MM.1S (cell line): ENCODE data around the gene DPCD.

Experiments used
- DNase-seq: peaks from one replicate; pipeline ENCODE4 v3.0.0-alpha.2; 2015
- H2AFZ ChIP-seq: fragments of 300-600 bp; sonication (generic); 2 replicates; pipeline ENCODE4 v1.6.0; 2016; ENCODE audit warnings: antibody characterized with exemption, low read length
- H3F3A ChIP-seq: fragments of 300-600 bp; sonication (generic); 2 replicates; pipeline ENCODE4 v1.6.1; 2016; ENCODE audit warnings: mild to moderate bottlenecking, antibody characterized with exemption, low read length, moderate library complexity, mixed read lengths; ENCODE audit not compliant: insufficient read depth
- H3K27ac ChIP-seq: fragments of 300-600 bp; sonication (generic); 2 replicates; pipeline ENCODE4 v1.5.1; 2016; ENCODE audit warnings: mild to moderate bottlenecking, low read length
- H3K27me3 ChIP-seq: fragments of 300-600 bp; sonication (generic); replicated peaks from 2 replicates; pipeline ENCODE4 v1.6.0; 2016; ENCODE audit warnings: low read length; ENCODE audit not compliant: insufficient read depth
- H3K36me3 ChIP-seq: fragments of 300-600 bp; sonication (generic); replicated peaks from 2 replicates; pipeline ENCODE4 v1.6.1; 2016; ENCODE audit warnings: mild to moderate bottlenecking, low read length, mixed read lengths; ENCODE audit not compliant: insufficient read depth
- H3K4me1 ChIP-seq: fragments of 300-600 bp; sonication (generic); 2 replicates; pipeline ENCODE4 v1.6.1; 2016; ENCODE audit warnings: low read length, mixed read lengths
- H3K4me2 ChIP-seq: fragments of 300-600 bp; sonication (generic); 2 replicates; pipeline ENCODE4 v1.6.0; 2016; ENCODE audit warnings: low read depth, low read length
- H3K4me3 ChIP-seq: fragments of 300-600 bp; sonication (generic); 2 replicates; pipeline ENCODE4 v1.5.1; 2016; ENCODE audit warnings: low read length, mixed read lengths
- H3K79me2 ChIP-seq: fragments of 300-600 bp; sonication (generic); 2 replicates; pipeline ENCODE4 v1.6.1; 2016; ENCODE audit warnings: mixed run types, low read length, mixed read lengths
- H3K9ac ChIP-seq: fragments of 300-600 bp; sonication (generic); 2 replicates; pipeline ENCODE4 v1.6.1; 2016; ENCODE audit warnings: low read length, mixed read lengths
- H3K9me2 ChIP-seq: fragments of 300-600 bp; sonication (generic); replicated peaks from 2 replicates; pipeline ENCODE4 v1.6.1; 2016; ENCODE audit warnings: mild to moderate bottlenecking, low read length, mixed read lengths; ENCODE audit not compliant: insufficient read depth
- H3K9me3 ChIP-seq: fragments of 300-600 bp; sonication (generic); replicated peaks from 2 replicates; pipeline ENCODE4 v1.6.1; 2016; ENCODE audit warnings: mild to moderate bottlenecking, low read length, mixed read lengths; ENCODE audit not compliant: insufficient read depth
- H4K20me1 ChIP-seq: fragments of 300-600 bp; sonication (generic); 2 replicates; pipeline ENCODE4 v1.6.1; 2016; ENCODE audit warnings: mild to moderate bottlenecking, low read length, moderate library complexity, mixed read lengths; ENCODE audit not compliant: insufficient read depth
- CTCF ChIP-seq: fragments of 300-600 bp; sonication (generic); IDR thresholded peaks from 2 replicates; pipeline ENCODE4 v1.5.1; 2016; ENCODE audit warnings: antibody characterized with exemption, low read length, mixed read lengths
- EZH2 ChIP-seq: fragments of 300-600 bp; sonication (generic); optimal IDR thresholded peaks from 2 replicates; pipeline ENCODE3; 2017; ENCODE audit warnings: low read depth, mild to moderate bottlenecking, antibody characterized with exemption, low read length, mixed read lengths
- EZH2phosphoT487 ChIP-seq: fragments of 300-600 bp; sonication (generic); IDR thresholded peaks from 2 replicates; pipeline ENCODE4 v1.6.1; 2018; ENCODE audit warnings: antibody characterized with exemption, low read length

The DPCD gene

DNA sequence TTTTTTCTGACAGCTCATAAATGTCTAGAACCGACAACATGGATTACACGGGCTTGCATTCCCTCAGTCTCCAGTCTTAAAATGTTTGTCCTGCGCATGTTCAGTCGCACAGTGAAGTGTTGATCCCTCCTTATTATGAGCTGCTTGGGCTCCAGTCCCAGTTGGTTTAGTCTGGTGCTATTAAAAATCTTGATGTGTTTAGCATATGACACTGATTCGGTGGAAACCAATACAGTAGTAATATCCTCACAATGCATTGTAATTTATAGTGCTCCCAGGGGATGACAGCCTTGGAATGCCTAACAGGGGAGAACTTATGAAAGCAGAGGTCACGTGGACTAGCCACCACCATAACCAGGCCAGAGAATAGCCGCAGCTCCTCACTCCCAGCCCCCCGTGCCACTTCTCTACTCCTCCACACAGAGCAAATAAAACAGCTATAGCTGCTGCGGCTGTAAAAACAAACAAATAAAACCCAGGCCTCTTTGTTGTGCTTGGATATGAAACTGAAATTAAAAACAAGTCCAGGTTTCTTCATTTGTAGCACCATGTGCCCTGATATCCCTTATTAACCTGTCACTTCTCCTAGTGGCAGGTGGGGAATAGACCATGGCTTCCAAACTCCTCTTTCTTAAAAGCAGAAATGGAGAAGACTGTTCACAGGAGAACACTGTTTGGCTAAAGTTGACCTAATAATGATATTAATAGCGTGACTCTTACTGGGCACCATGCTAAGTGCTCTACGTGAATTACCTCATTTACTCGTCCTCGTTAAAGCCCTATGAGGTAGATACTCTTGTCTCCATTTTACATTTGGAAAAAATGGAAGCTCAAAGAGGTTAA is 7.7 kb downstream of the DPCD start:
- DNase-seq, result no peak
- Histone ChIP-seq H3K4me1 (0 out of 2 replicates have a peak, but pooled peaks cover 8% of the 10 kb centered on the region), H2AFZ (no peak overlapping the region), H3K9ac (no peak overlapping the region), H3K27ac (no peak overlapping the region), H3K79me2 (no peaks in the 10 kb centered on the region), H3K36me3 (no peaks in the 10 kb centered on the region), H3F3A (no peaks in the 10 kb centered on the region), H4K20me1 (no peaks in the 10 kb centered on the region), H3K27me3 (no peaks in the 10 kb centered on the region), H3K4me3 (no peak overlapping the region), H3K4me2 (no peak overlapping the region), H3K9me3 (no peaks in the 10 kb centered on the region), H3K9me2 (no peaks in the 10 kb centered on the region)
- no peak for TF ChIP-seq EZH2
- no peak for TF ChIP-seq CTCF
- TF ChIP-seq EZH2phosphoT487, result no peak

DNA sequence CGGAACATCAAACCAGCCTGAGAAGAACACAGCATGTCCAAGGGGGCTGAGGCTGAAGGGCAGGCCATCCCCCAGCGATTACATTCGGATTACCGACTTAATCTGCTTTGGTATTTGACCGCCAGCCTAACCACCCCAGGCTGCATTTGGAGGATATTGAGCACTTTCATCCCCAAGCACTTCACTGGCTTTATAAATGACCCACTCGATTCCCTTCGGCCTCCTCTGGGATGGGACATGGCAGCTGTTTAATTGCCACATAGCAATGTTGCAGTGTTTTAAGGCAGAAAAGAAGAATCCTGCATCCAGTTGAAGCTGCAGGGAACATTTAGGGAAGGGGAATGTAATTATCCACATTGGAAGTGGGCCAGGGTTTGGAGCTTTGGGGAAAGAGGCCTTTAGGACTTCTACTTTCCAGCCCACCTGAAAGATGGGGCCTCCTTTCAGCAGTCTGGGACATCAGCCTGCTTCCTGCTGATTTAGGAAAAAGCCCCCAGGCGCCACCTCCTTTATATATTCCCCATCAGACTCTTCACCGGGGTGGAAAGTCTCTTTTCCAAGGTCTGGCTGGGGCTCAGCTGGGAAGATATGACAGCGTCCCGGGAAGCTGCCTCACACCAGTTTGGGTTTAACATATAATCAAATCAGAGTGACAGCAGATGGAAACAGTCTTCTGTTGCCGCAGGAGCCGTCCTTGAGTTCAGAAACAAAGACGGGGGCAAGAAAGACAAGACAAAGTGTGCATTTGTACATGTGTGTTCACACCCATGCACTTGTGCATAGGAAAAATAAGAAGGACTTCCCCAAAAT is 9.2 kb downstream of the DPCD start:
- H3K9me2 ChIP-seq, result no peaks in the 10 kb centered on the region
- no peaks in the 10 kb centered on the region for H3K27me3 ChIP-seq
- no peaks in the 10 kb centered on the region for H3K36me3 ChIP-seq
- H3K4me2 ChIP-seq, result no peak overlapping the region
- no peak overlapping the region for H3K4me3 ChIP-seq
- no peaks in the 10 kb centered on the region for H3K9me3 ChIP-seq
- H2AFZ ChIP-seq, result no peak overlapping the region
- H4K20me1 ChIP-seq, result no peaks in the 10 kb centered on the region
- H3K4me1 ChIP-seq, result 0 out of 2 replicates have a peak, but pooled peaks cover 8% of the 10 kb centered on the region
- TF ChIP-seq CTCF (no peak), EZH2phosphoT487 (no peak), EZH2 (no peak)
- H3K27ac ChIP-seq, result no peak overlapping the region
- no peak overlapping the region for H3K9ac ChIP-seq
- H3K79me2 ChIP-seq, result no peaks in the 10 kb centered on the region
- H3F3A ChIP-seq, result no peaks in the 10 kb centered on the region
- DNase-seq, result no peak

GRCh38 chr10:101601541-101601940 is 13.4 kb downstream of the DPCD start:
- H3K36me3 ChIP-seq, result no peaks in the 10 kb centered on the region
- H3K9me2 ChIP-seq, result no peaks in the 10 kb centered on the region
- H3F3A ChIP-seq, result no peaks in the 10 kb centered on the region
- H3K4me2 ChIP-seq, result no peak overlapping the region
- H4K20me1 ChIP-seq, result no peaks in the 10 kb centered on the region
- no peak overlapping the region for H3K9ac ChIP-seq
- TF ChIP-seq EZH2 (no peak), EZH2phosphoT487 (no peak), CTCF (no peak)
- no peaks in the 10 kb centered on the region for H3K4me1 ChIP-seq
- no peak overlapping the region for H3K27ac ChIP-seq
- no peaks in the 10 kb centered on the region for H3K27me3 ChIP-seq
- no peak for DNase-seq
- no peaks in the 10 kb centered on the region for H3K79me2 ChIP-seq
- H2AFZ ChIP-seq, result no peak overlapping the region
- H3K4me3 ChIP-seq, result no peak overlapping the region
- no peaks in the 10 kb centered on the region for H3K9me3 ChIP-seq
